Stimulated activated naive CD8-positive, alpha-beta T cell treated with anti-CD3 and anti-CD28 coated beads, Interleukin-15, Interleukin-2, amounts not matched to agents 100 ng/mL and 50 ng/mL, for 24 hours (primary cell): ENCODE results near the gene LRCOL1.

Source experiments
- H3K27ac Mint-ChIP-seq: one replicate; pipeline ENCODE4 v1.8.0; 2021; ENCODE audit warnings: mild to moderate bottlenecking, mixed read lengths
- H3K27me3 Mint-ChIP-seq: one replicate; pipeline ENCODE4 v1.8.0; 2021; ENCODE audit warnings: mixed read lengths
- H3K36me3 Mint-ChIP-seq: one replicate; pipeline ENCODE4 v1.8.0; 2021; ENCODE audit warnings: low read depth, mixed read lengths
- H3K4me1 Mint-ChIP-seq: one replicate; pipeline ENCODE4 v1.8.0; 2021; ENCODE audit warnings: low read depth, mixed read lengths
- H3K4me3 Mint-ChIP-seq: one replicate; pipeline ENCODE4 v1.8.0; 2021; ENCODE audit warnings: mild to moderate bottlenecking, mixed read lengths
- H3K9me3 Mint-ChIP-seq: one replicate; pipeline ENCODE4 v1.8.0; 2021; ENCODE audit warnings: mixed read lengths

Gene LRCOL1

DNA sequence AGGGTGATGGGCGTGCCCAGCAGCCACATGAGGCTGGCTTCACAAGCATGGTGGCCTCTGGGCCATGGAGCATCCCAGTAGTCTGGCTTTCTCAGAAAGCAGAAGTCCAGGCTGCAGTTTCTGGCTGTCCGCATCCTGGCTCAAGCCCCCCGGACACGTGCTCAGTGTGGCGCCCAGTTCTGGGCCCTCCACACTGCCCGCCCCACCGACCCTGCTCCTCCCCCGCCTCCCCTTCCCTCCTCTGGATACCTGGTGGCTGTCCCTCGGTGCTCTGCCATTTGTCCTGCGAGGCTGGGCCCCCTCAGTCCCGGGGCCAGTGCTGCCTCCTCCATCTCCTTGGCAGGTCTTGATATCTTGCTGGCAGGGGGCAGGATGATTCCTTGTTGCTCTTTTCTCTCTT lies 31.6 kb downstream of the LRCOL1 start:
- Mint-ChIP-seq H3K27ac (no peak overlapping the region), H3K27me3 (no peaks in the 10 kb centered on the region), H3K4me1 (no peaks in the 10 kb centered on the region), H3K36me3 (peaks cover 5% of the 10 kb centered on the region), H3K4me3 (no peak overlapping the region), H3K9me3 (no peaks in the 10 kb centered on the region)

GRCh38 chr12:132578118-132578517 lies 32.3 kb downstream of the LRCOL1 start:
- no peak overlapping the region for H3K27ac Mint-ChIP-seq
- H3K27me3 Mint-ChIP-seq, result no peaks in the 10 kb centered on the region
- no peaks in the 10 kb centered on the region for H3K9me3 Mint-ChIP-seq
- H3K4me3 Mint-ChIP-seq, result no peak overlapping the region
- H3K36me3 Mint-ChIP-seq, result peaks cover 5% of the 10 kb centered on the region
- no peaks in the 10 kb centered on the region for H3K4me1 Mint-ChIP-seq

DNA sequence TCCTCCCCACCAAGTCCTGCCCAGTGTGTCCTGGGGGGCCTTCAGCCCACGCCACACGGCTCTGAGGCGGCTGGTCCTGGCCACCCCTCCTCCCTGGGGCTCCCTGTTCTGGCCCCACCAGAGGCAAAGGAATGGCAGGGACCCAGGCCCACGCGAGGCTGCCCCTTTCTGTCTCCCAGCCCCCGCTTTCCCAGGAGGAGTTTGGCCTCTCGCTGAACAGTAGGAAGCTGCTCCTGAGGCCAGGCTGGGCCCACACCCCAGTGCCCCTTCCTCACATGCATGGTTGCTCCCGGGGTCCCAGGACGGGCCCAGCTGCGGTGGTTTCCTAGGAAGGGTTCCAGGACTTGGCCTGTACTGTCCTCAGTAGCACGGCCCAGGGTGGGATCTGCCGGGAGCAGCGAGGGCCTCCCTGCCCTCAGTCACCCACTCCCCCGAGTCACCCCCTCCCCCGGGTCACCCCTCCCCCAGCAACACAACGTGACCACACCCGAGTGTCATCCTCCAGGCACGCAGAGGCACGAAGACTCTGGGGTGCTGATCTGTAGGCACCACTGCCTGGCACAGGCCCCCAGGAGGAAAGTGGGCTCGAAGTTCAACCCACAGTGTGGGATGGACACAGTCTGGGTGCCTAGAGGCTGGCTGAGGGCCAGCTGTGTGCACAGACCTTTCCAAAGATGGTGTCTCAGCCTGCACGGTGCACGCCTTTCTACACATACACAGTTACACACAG lies 33.0 kb downstream of the LRCOL1 start:
- H3K4me1 Mint-ChIP-seq, result no peaks in the 10 kb centered on the region
- no peak overlapping the region for H3K27ac Mint-ChIP-seq
- H3K4me3 Mint-ChIP-seq, result no peak overlapping the region
- H3K9me3 Mint-ChIP-seq, result no peaks in the 10 kb centered on the region
- peaks cover 5% of the 10 kb centered on the region for H3K36me3 Mint-ChIP-seq
- H3K27me3 Mint-ChIP-seq, result no peaks in the 10 kb centered on the region

DNA sequence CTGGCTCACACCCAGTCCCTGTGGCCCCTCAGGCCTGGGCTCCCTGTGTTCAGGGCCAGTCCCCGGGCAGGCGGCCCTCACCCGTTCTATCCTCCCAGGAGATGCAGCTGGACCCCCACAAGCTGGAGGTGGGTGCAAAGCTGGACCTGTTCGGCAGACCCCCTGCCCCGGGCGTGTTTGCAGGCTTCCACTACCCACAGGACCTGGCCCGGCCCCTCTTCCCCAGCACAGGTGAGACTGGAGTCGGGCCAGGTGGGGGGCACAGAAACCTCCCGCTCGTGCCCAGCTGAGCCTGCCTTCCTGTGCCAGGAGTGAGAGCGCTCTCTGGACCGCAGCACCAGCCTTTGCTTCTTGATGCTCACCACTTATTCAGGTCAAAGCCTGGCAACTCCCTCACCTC lies 33.7 kb downstream of the LRCOL1 start:
- Mint-ChIP-seq H3K27ac (no peak overlapping the region), H3K9me3 (no peaks in the 10 kb centered on the region)

DNA sequence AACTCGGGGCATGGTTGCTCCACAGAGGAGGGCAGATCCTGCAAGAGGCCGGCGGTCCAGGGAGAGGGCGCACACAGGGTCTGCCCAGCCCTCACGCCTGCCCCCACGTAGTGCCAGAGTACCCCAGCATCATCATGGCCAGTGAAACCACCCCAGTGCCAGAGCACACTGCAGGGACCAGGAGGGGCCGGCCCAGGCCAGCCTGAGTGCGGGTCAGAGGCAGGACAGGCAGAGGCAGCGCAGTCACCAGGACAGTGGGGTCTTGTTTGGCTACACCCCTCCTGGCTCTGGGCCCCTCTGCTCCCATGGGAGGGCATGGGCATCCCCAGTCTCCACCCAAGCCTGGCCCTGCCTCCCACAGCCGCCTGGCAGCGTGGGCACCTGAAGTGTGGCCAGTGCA lies 34.7 kb downstream of the LRCOL1 start:
- no peak overlapping the region for H3K27ac Mint-ChIP-seq
- H3K9me3 Mint-ChIP-seq, result no peaks in the 10 kb centered on the region
- no peaks in the 10 kb centered on the region for H3K4me1 Mint-ChIP-seq
- no peaks in the 10 kb centered on the region for H3K27me3 Mint-ChIP-seq
- H3K36me3 Mint-ChIP-seq, result peaks cover 5% of the 10 kb centered on the region
- H3K4me3 Mint-ChIP-seq, result no peak overlapping the region

More for the DNA sequence above, 33.7 kb downstream of the LRCOL1 start:
- Mint-ChIP-seq H3K4me1 (no peaks in the 10 kb centered on the region), H3K27me3 (no peaks in the 10 kb centered on the region), H3K36me3 (peaks cover 5% of the 10 kb centered on the region), H3K4me3 (no peak overlapping the region)

- Mint-ChIP-seq H3K27ac (no peak overlapping the region), H3K27me3 (no peaks in the 10 kb centered on the region), H3K4me1 (no peaks in the 10 kb centered on the region), H3K4me3 (no peak overlapping the region), H3K9me3 (no peaks in the 10 kb centered on the region), H3K36me3 (peaks cover 5% of the 10 kb centered on the region)
These were observed 35.9 kb downstream of the LRCOL1 start for GRCh38 chr12:132574271-132574996.

DNA sequence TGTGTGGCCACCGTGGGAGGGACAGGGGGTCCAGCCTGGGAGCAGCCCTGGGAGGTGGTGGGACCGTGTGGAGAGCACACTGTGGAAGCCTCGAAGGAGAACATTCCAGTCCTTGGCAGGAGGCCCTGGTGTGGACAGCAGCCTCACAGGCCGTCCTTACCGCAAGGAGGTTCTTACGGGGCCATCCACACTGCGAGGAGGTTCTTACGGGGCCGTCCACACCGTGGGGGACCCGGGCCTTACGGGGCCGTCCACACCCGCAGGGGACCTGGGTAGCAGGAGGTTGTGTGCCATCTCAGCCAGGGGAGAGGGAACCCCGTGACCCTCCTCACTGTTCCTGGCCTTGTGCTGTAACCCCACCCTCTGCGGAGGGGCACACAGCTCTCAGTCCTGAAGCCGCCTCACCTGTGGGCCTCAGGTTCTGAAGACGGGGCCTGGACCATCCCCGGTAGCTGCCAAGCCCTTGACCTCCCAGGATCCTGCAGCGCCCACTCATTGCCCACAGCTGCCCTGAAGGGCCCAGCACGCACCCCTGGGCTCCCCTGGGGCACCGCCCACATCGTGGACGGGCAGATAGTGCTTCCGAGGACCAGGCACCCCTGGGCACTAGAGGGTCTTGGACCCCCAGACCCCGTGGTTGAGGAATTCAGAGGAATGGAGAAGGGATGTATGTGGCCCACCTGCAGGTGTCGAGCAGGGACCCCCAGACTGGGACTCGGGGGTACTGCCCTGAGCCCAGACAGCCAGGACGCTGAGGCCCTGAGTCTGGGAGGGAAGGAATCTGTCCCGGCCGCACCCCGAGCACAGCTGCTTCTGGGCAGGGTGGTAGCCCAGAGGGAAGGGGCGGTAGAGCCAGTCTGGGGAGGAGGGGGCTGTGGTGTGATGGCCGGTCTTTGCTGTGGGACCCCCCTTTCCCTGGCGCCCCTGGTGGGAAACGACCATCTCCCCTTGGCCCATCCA lies 37.3 kb downstream of the LRCOL1 start:
- Mint-ChIP-seq H3K4me1 (no peaks in the 10 kb centered on the region), H3K27me3 (no peaks in the 10 kb centered on the region), H3K27ac (no peak overlapping the region), H3K9me3 (no peaks in the 10 kb centered on the region), H3K4me3 (no peak overlapping the region), H3K36me3 (peaks cover 4% of the 10 kb centered on the region)

GRCh38 chr12:132572106-132572505 lies 38.3 kb downstream of the LRCOL1 start:
- Mint-ChIP-seq H3K4me3 (no peak overlapping the region), H3K36me3 (no peaks in the 10 kb centered on the region), H3K27ac (no peak overlapping the region)

DNA sequence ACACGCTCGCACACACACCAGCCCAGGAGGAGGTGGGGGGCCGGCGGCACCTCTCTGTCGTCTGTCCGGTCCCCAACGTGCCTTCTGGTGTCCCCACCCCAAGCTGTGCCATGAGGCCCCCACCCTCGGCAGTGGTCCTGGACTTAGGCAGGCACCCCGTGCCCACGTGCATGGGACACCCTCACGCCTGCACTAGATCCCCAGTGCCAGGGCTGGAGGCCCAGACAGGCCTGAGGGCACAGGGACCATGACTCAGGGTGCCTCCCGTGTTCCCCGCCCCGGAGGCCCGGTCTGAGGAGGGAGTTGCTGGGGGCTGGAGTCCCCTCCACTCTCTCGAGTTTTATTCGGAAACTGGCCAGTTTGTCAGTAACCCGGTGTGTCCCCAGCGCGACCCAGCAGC lies 38.8 kb downstream of the LRCOL1 start:
- Mint-ChIP-seq H3K27ac (no peak overlapping the region), H3K27me3 (no peaks in the 10 kb centered on the region), H3K36me3 (no peaks in the 10 kb centered on the region), H3K4me1 (no peaks in the 10 kb centered on the region), H3K9me3 (no peaks in the 10 kb centered on the region), H3K4me3 (no peak overlapping the region)

More at GRCh38 chr12:132572106-132572505, 38.3 kb downstream of the LRCOL1 start:
- Mint-ChIP-seq H3K27me3 (no peaks in the 10 kb centered on the region), H3K9me3 (no peaks in the 10 kb centered on the region), H3K4me1 (no peaks in the 10 kb centered on the region)

- Mint-ChIP-seq H3K4me1 (no peaks in the 10 kb centered on the region), H3K4me3 (no peak overlapping the region), H3K9me3 (no peaks in the 10 kb centered on the region), H3K36me3 (no peaks in the 10 kb centered on the region), H3K27me3 (no peaks in the 10 kb centered on the region), H3K27ac (no peak overlapping the region)
These were observed 39.3 kb downstream of the LRCOL1 start for GRCh38 chr12:132571051-132571450.

GRCh38 chr12:132570635-132571034 lies 39.7 kb downstream of the LRCOL1 start:
- no peaks in the 10 kb centered on the region for H3K27me3 Mint-ChIP-seq
- H3K36me3 Mint-ChIP-seq, result no peaks in the 10 kb centered on the region
- no peaks in the 10 kb centered on the region for H3K4me1 Mint-ChIP-seq
- no peak overlapping the region for H3K4me3 Mint-ChIP-seq
- no peaks in the 10 kb centered on the region for H3K9me3 Mint-ChIP-seq
- no peak overlapping the region for H3K27ac Mint-ChIP-seq

DNA sequence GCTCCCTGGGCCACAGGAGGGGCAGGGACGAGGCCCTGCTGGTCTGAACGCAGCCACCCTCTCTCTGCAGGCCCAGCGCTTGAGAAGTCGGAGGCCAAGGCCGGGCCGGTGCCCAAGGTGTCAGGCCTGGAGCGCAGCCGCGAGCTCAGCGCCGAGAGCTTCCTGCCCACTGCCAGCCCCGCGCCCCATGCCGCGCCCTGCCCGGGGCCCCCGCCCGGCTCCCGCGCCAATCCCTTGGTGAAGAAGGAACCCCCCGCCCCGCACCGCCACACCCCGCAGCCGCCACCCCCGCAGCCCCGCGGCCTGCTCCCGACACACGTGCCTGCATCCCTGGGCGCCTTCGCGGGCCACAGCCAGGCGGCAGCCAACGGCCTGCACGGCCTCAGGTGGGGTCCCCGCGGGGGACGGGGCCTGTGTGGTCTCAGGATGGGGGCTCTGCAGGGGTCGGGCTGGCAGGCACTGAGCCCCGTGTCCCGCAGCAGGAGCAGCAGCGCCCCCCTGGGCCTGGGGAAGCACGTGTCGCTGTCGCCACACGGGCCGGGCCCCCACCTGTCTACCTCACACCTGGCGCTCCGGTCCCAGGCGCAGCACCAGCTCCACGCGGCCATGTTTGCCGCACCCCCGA lies 40.4 kb downstream of the LRCOL1 start:
- no peaks in the 10 kb centered on the region for H3K36me3 Mint-ChIP-seq
- no peaks in the 10 kb centered on the region for H3K27me3 Mint-ChIP-seq
- no peaks in the 10 kb centered on the region for H3K4me1 Mint-ChIP-seq
- H3K27ac Mint-ChIP-seq, result no peak overlapping the region
- no peaks in the 10 kb centered on the region for H3K9me3 Mint-ChIP-seq
- H3K4me3 Mint-ChIP-seq, result no peak overlapping the region

GRCh38 chr12:132568826-132569480 lies 41.4 kb downstream of the LRCOL1 start:
- Mint-ChIP-seq H3K27me3 (no peaks in the 10 kb centered on the region), H3K27ac (no peak overlapping the region)

DNA sequence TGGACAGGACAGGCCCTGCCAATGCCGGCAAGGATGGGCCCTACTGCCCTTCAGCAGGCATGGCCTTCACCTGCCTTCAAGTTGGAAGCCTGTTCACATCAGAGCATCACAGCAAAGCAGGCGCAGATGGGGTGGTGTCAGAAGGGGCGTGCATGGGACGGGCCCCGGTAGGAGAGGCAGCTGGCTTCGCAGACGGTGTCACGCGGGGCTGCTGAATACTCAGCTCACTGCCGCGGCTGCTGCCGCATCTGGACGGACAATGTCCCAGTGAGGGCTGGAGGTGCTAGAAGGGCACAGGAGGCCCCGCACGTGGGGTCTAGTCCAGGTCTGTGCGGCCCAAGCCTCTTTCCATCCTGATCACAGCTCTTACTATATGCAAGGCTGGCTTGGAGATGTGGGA lies 42.1 kb downstream of the LRCOL1 start:
- H3K9me3 Mint-ChIP-seq, result no peaks in the 10 kb centered on the region
- H3K27me3 Mint-ChIP-seq, result no peaks in the 10 kb centered on the region
- no peak overlapping the region for H3K4me3 Mint-ChIP-seq
- peaks cover 3% of the 10 kb centered on the region for H3K36me3 Mint-ChIP-seq
- H3K4me1 Mint-ChIP-seq, result peaks cover 3% of the 10 kb centered on the region
- no peak overlapping the region for H3K27ac Mint-ChIP-seq

More at GRCh38 chr12:132568826-132569480, 41.4 kb downstream of the LRCOL1 start:
- no peak overlapping the region for H3K4me3 Mint-ChIP-seq
- H3K36me3 Mint-ChIP-seq, result no peaks in the 10 kb centered on the region
- H3K9me3 Mint-ChIP-seq, result no peaks in the 10 kb centered on the region
- no peaks in the 10 kb centered on the region for H3K4me1 Mint-ChIP-seq
